GM21717 (cell line): ENCODE data around the gene GABRR1.

Experiments used
- ATAC-seq: cut with Tn5 transposase; IDR thresholded peaks from one replicate; pipeline ENCODE4 v1.9.1; 2021; ENCODE audit warnings: mild to moderate bottlenecking, moderate library complexity; ENCODE audit not compliant: unreplicated experiment

Gene GABRR1

GRCh38 chr6:89216411-89216810 is 747 bp downstream of the GABRR1 start:
- ATAC-seq: no peak

GRCh38 chr6:89215391-89215790 is 1.8 kb downstream of the GABRR1 start:
- no peak for ATAC-seq

DNA sequence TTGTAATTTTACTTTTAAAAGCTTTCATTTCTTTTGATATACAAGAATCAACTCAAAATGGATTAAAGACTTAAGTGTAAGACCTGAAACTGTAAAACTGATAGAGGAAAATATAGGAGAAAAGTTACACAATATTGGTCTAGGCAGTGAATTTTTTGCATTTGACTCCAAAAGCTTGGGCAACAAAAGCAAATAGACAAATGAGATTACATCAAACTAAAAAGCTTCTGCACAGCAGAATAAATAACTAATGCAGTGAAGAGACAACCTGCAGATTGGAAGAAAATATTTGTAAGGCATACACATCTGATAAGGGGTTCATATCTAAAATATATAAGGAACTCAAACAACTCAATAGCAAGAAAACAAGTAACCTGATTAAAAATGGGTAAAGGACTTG is 3.0 kb downstream of the GABRR1 start:
- no peak for ATAC-seq

DNA sequence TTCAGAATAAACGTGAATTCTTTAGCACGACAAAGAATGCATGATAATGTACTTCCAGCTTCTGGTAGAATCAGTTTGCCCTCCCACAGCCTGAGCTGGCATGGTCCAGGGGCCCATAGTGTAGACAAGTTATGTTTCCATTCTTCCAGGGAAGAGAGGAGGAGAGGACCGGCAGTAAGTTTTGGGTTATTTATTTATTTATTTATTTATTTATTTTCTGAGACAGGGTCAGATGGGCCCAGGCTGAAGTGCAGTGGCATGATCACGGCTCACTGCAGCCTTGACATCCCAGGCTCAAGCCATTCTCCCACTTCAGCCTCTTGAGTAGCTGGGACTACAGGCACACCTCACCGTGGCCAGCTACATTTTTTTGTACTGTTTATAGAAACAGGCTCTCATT is 4.7 kb downstream of the GABRR1 start:
- no peak for ATAC-seq

DNA sequence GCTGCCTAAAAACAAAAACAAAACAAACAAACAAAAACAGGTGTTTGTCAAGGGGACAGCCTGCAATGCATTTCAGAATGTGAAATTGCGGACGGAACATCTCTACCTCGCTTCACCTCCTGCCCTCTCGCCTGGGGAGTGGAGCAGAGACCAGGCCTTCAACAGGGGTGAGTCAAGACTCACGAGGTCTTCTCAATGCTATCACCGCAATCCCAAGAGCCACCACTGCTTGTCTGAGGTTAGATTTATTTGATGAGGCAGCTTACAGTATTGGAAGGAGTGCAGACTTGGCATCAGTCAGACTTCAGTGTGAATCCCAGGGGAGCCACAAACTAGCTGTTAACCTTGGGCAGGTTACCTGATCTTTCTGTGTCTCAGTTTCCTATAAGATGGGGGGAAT is 7.7 kb downstream of the GABRR1 start:
- no peak for ATAC-seq

DNA sequence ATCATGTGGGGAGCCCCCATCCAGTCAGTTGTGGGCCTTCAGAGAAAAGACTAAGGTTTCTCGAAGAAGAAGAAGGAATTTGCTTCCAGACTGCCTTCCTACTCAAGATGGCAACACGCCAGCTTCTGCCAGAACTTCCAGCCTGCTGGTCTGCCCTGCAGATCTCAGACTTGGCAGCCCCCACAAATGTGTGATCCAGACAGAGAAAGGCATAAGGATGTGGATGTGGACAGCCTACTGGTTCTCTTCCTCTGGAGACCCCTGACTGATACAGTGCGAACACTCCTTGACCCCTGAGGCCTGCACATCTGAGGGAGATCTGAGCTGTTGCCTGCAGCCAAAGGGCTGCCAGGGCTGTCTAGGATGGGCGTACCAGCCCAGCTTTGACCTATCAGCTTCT is 8.6 kb downstream of the GABRR1 start:
- ATAC-seq: no peak

DNA sequence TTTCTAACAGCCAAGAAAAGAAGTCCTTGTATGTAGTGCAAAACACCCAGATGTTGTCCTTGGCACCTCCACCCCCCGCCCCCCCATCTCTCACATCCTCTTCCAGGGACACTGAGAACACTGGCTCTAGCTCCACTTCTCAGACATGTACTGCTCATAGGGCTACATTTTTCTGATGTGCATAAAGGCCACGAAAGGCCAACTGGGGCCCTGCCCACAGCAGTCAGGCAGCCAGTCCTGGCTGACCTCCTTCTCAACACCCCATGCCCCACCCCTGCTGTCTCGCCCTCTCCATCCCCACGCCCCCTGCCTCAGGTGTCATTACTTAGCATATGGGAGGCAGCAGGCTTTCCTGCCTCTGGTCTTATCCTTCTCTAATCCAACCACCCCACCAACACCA is 11.3 kb downstream of the GABRR1 start:
- no peak for ATAC-seq

DNA sequence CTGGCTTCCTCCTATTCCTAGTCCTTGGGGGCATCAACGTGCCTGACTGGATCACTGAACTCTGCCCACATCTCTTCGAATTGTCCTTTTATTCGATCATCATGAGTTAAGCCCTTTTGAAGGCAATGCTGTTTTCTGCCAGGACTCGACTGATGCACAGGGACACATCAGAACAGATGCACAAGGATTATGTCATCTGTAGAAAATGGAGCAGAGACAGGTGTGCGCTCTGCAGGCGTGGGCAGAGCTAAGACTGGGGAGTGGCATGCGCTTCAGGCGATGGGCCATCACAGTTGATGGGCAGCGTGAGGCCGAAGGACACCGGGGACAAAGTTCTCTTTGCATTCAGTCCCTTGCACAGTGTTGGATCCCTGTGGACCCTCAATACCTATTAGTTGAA is 13.1 kb downstream of the GABRR1 start:
- no peak for ATAC-seq

DNA sequence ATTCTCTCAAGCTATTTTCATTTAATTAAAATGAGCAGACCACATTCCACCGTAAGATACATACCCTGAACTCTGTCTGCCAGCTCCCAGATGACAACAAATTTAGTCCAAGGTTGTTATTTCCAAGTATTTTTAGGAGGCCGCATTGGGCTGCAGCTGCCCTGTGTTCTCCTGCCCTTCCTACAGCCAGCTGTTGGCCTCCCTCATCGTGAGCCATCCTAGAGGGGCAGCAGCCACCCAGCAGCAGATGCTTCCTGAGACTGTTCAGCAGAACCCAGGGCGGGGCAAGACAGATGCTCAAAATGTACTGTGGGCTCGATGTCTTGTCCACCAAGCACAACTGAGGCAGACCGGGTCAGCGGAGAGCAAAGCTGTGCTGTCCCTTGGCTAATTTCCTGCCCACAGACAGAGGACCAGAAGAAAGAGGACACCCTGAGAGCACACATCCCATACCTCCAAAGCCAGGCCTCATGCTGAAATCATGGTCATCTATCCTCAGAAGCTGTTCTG is 16.4 kb downstream of the GABRR1 start:
- no peak for ATAC-seq

GRCh38 chr6:89199579-89199978 is 17.6 kb downstream of the GABRR1 start:
- ATAC-seq: no peak

GRCh38 chr6:89198235-89198634 is 18.9 kb downstream of the GABRR1 start:
- ATAC-seq: no peak

GRCh38 chr6:89197141-89197540 is 20.0 kb downstream of the GABRR1 start:
- no peak for ATAC-seq

- no peak for ATAC-seq
These were observed 22.6 kb downstream of the GABRR1 start for GRCh38 chr6:89194559-89194958.

GRCh38 chr6:89190741-89191140 is 26.4 kb downstream of the GABRR1 start:
- no peak for ATAC-seq

DNA sequence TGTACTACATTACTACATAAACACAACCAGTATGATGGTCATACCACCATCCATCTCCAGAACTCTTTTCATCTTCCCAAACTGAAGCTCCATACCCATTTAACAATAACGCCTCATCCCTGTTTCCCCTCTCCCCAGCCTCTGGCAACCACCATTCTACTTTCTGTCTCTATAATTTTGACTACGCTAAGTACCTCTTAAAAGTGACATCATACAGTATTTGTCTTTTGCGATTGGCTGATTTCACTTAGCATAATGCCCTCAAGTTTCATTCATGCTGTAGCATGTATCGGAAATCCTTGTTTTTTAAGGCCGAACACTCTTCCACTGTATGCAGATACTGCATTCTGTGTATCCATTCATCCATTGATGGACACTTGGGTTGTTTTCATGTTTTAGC is 29.7 kb downstream of the GABRR1 start:
- no peak for ATAC-seq

GRCh38 chr6:89186762-89187161 is 30.4 kb downstream of the GABRR1 start:
- ATAC-seq: no peak

DNA sequence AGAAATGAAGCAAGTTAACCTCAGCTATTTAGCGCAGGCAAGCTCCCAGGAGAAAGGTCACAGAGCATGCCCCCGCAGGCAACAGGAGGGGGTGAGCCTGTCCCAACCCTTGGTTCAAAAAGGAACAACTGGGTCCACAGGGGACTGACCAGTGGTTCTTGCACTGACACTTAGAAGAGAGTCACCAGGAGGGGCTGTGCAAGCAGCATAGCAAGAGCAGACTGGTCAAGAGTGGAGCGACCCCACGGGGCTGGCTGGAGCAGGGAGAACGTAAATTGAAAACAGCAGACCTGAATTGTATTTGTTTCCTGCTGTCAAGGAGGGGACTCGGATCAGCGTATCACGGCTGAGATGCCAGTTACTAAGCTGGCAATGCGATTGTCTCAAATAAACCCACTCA is 32.8 kb downstream of the GABRR1 start:
- no peak for ATAC-seq

GRCh38 chr6:89183294-89183693 is 33.9 kb downstream of the GABRR1 start:
- no peak for ATAC-seq

- no peak for ATAC-seq
These were observed 36.2 kb downstream of the GABRR1 start for GRCh38 chr6:89180971-89181370.

- no peak for ATAC-seq
These were observed 37.0 kb downstream of the GABRR1 start for GRCh38 chr6:89180112-89180511.

DNA sequence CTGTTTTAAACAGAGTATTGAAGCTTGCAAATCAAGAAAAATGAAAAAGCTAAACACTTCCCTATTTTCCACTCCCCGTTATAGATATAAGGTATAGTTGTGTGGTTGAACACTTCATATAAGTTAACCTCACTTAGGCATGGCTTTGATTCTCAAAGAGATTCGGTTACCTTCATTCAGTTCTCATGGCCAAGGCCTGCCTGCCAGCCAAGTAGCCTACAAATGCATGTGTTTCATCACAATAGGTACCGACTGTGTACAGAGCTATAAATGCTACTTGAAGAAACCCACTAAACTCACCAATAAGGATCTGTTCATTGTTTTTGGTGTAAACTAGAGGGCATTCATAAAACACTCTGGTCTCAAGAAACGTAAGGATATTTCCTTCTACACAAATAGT is 43.5 kb downstream of the GABRR1 start:
- ATAC-seq: no peak

GRCh38 chr6:89172131-89172530 is 45.0 kb downstream of the GABRR1 start:
- ATAC-seq: no peak

GRCh38 chr6:89162047-89162371 is 55.1 kb downstream of the GABRR1 start:
- ATAC-seq: no peak
